Subcutaneous abdominal adipose tissue (tissue), 5 donors: ENCODE measurements around the gene TBC1D22A.
A peak's percentile ranks its signal among the peaks of the same experiment; 100 is the strongest.

Source experiments
- H3K27ac ChIP-seq: one replicate; pipeline ENCODE4 v1.7.0; 2013; ENCODE audit warnings: low read depth, mild to moderate bottlenecking, inconsistent platforms, low read length, moderate library complexity
- H3K27me3 ChIP-seq, 5 donors: one replicate each; pipeline ENCODE4 v1.7.0; 2013; ENCODE audit warnings: low read length in 5 of 5, inconsistent platforms in 1 of 5; ENCODE audit not compliant: control insufficient read depth in 5 of 5, insufficient read depth in 4 of 5
- H3K36me3 ChIP-seq, 5 donors: one replicate each; pipeline ENCODE4 v1.7.0; 2013; ENCODE audit warnings: low read length in 5 of 5; ENCODE audit not compliant: control insufficient read depth in 5 of 5, insufficient read depth in 5 of 5
- H3K4me1 ChIP-seq, 5 donors: one replicate each; pipeline ENCODE4 v1.7.0; 2013; ENCODE audit warnings: low read length in 5 of 5, mild to moderate bottlenecking in 3 of 5, moderate library complexity in 1 of 5; ENCODE audit not compliant: control insufficient read depth in 5 of 5, insufficient read depth in 5 of 5
- H3K4me3 ChIP-seq, 5 donors: one replicate each; pipeline ENCODE4 v1.7.0; 2013; ENCODE audit warnings: low read length in 5 of 5, low read depth in 1 of 5
- H3K9ac ChIP-seq, 5 donors: one replicate each; pipeline ENCODE4 v1.7.0; 2013; ENCODE audit warnings: low read length in 5 of 5, mild to moderate bottlenecking in 4 of 5, moderate library complexity in 3 of 5
- H3K9me3 ChIP-seq, 5 donors: one replicate each; pipeline ENCODE4 v1.7.0; 2013; ENCODE audit warnings: low read length in 5 of 5; ENCODE audit not compliant: control insufficient read depth in 5 of 5
- donor health status: healthy.
- donor health status: healthy.
- donor health status: healthy.
- donor health status: healthy.
- donor health status: healthy.

Gene TBC1D22A

GRCh38 chr22:46770151-46770641 lies 7.7 kb downstream of the TBC1D22A start:
- H3K9ac ChIP-seq = no peak overlapping the region
- H3K36me3 ChIP-seq = peaks cover 0 to 6% (median 3%) of the 10 kb centered on the region in 5 donors
- H3K27me3 ChIP-seq = no peaks in the 10 kb centered on the region
- H3K27ac ChIP-seq = peak overlapping the region; percentile 65
- H3K4me3 ChIP-seq = no peak overlapping the region
- no peaks in the 10 kb centered on the region for H3K9me3 ChIP-seq
- peaks cover 0 to 71% (median 34%) of the 10 kb centered on the region in 5 donors for H3K4me1 ChIP-seq

GRCh38 chr22:46770726-46771125 lies 8.3 kb downstream of the TBC1D22A start:
- peaks cover 0 to 5% (median 3%) of the 10 kb centered on the region in 5 donors for H3K36me3 ChIP-seq
- H3K9me3 ChIP-seq = no peaks in the 10 kb centered on the region
- no peak overlapping the region for H3K4me3 ChIP-seq
- no peaks in the 10 kb centered on the region for H3K27me3 ChIP-seq
- peaks cover 0 to 76% (median 39%) of the 10 kb centered on the region in 5 donors for H3K4me1 ChIP-seq
- H3K9ac ChIP-seq = no peak overlapping the region
- peak overlapping the region; percentile 65 for H3K27ac ChIP-seq

- no peaks in the 10 kb centered on the region for H3K9me3 ChIP-seq
- peaks cover 2 to 86% (median 62%) of the 10 kb centered on the region in 5 donors for H3K4me1 ChIP-seq
- no peak overlapping the region for H3K27ac ChIP-seq
- no peak overlapping the region for H3K4me3 ChIP-seq
- H3K9ac ChIP-seq = no peak overlapping the region
- H3K27me3 ChIP-seq = no peaks in the 10 kb centered on the region
- H3K36me3 ChIP-seq = peaks cover 0 to 4% (median 0%) of the 10 kb centered on the region in 5 donors
Measured at GRCh38 chr22:46773076-46773475, 10.6 kb downstream of the TBC1D22A start.

GRCh38 chr22:46774253-46774979 lies 12.0 kb downstream of the TBC1D22A start:
- Histone ChIP-seq H3K9ac (peak overlapping the region in 1 of 5 donors; percentile 37), H3K4me1 (peaks cover 2 to 74% (median 54%) of the 10 kb centered on the region in 5 donors), H3K27ac (no peak overlapping the region), H3K9me3 (no peaks in the 10 kb centered on the region), H3K4me3 (no peak overlapping the region), H3K27me3 (no peaks in the 10 kb centered on the region), H3K36me3 (peaks cover 0 to 4% (median 0%) of the 10 kb centered on the region in 5 donors)

GRCh38 chr22:46774980-46775849 lies 12.8 kb downstream of the TBC1D22A start:
- Histone ChIP-seq H3K27me3 (no peaks in the 10 kb centered on the region), H3K9ac (no peak overlapping the region), H3K36me3 (peaks cover 0 to 4% (median 0%) of the 10 kb centered on the region in 5 donors), H3K4me3 (no peak overlapping the region), H3K4me1 (peaks cover 2 to 66% (median 46%) of the 10 kb centered on the region in 5 donors), H3K9me3 (no peaks in the 10 kb centered on the region), H3K27ac (no peak overlapping the region)

GRCh38 chr22:46775850-46776826 lies 13.7 kb downstream of the TBC1D22A start:
- Histone ChIP-seq H3K27me3 (no peaks in the 10 kb centered on the region), H3K27ac (no peak overlapping the region), H3K9me3 (no peaks in the 10 kb centered on the region), H3K4me3 (no peak overlapping the region), H3K4me1 (peaks cover 2 to 58% (median 42%) of the 10 kb centered on the region in 5 donors), H3K9ac (peak overlapping the region in 1 of 5 donors; percentile 2), H3K36me3 (peaks cover 0 to 4% (median 2%) of the 10 kb centered on the region in 5 donors)

- Histone ChIP-seq H3K4me3 (no peak overlapping the region), H3K9ac (no peak overlapping the region), H3K9me3 (no peaks in the 10 kb centered on the region), H3K4me1 (peaks cover 2 to 54% (median 42%) of the 10 kb centered on the region in 5 donors), H3K36me3 (peaks cover 0 to 6% (median 3%) of the 10 kb centered on the region in 5 donors), H3K27ac (no peak overlapping the region), H3K27me3 (no peaks in the 10 kb centered on the region)
Measured at GRCh38 chr22:46776876-46777608, 14.6 kb downstream of the TBC1D22A start.

- H3K9ac ChIP-seq = no peak overlapping the region
- H3K4me1 ChIP-seq = peaks cover 2 to 54% (median 42%) of the 10 kb centered on the region in 5 donors
- H3K4me3 ChIP-seq = no peak overlapping the region
- no peak overlapping the region for H3K27ac ChIP-seq
- peaks cover 0 to 6% (median 3%) of the 10 kb centered on the region in 5 donors for H3K36me3 ChIP-seq
- no peaks in the 10 kb centered on the region for H3K27me3 ChIP-seq
- no peaks in the 10 kb centered on the region for H3K9me3 ChIP-seq
Measured at GRCh38 chr22:46777609-46777970, 15.1 kb downstream of the TBC1D22A start.

- no peaks in the 10 kb centered on the region for H3K27me3 ChIP-seq
- H3K9ac ChIP-seq = no peak overlapping the region
Measured at GRCh38 chr22:46779023-46779422, 16.6 kb downstream of the TBC1D22A start.

More at GRCh38 chr22:46779023-46779422, 16.6 kb downstream of the TBC1D22A start:
- peaks cover 2 to 40% (median 34%) of the 10 kb centered on the region in 5 donors for H3K4me1 ChIP-seq
- H3K27ac ChIP-seq = no peak overlapping the region
- H3K36me3 ChIP-seq = peaks cover 0 to 6% (median 2%) of the 10 kb centered on the region in 5 donors
- no peak overlapping the region for H3K4me3 ChIP-seq
- no peaks in the 10 kb centered on the region for H3K9me3 ChIP-seq
